GM12892 (cell line): ENCODE data around the gene EPS15.

Experiments
- POLR2A ChIP-seq: IDR thresholded peaks from 2 replicates; pipeline ENCODE4 v1.6.1; 2011; ENCODE audit warnings: low read depth, low read length, control low read depth
- POLR2AphosphoS5 ChIP-seq: IDR thresholded peaks from 2 replicates; pipeline ENCODE4 v1.6.1; 2011; ENCODE audit warnings: low read depth, low read length, control low read depth
- TAF1 ChIP-seq: IDR thresholded peaks from 2 replicates; pipeline ENCODE4 v1.6.1; 2011; ENCODE audit warnings: low read depth, mild to moderate bottlenecking, control low read depth, low read length, borderline replicate concordance

- no peak for TF ChIP-seq POLR2A
- no peak for TF ChIP-seq POLR2AphosphoS5
- TF ChIP-seq TAF1 = no peak
Measured at GRCh38 chr1:51344276-51344601, 174.8 kb downstream of the EPS15 start.
